IMR-90 (cell line): ENCODE data around the gene UNC93B1. TPM values are rescaled to one million over a fixed set of nuclear protein-coding genes. Genes with fewer than 3 reads are reported as not detected.

Source experiments
- CEBPB ChIP-seq: IDR thresholded peaks from 2 replicates; pipeline ENCODE4 v1.6.1; 2012; ENCODE audit warnings: low read depth, low read length, improper control_type of control experiment
- MXI1 ChIP-seq: IDR thresholded peaks from 2 replicates; pipeline ENCODE4 v1.6.1; 2012; ENCODE audit warnings: low read depth, mild to moderate bottlenecking, low read length, moderate library complexity, borderline replicate concordance
- POLR2A ChIP-seq: IDR thresholded peaks from 2 replicates; pipeline ENCODE4 v1.6.1; 2012; ENCODE audit warnings: mild to moderate bottlenecking, low read depth, low read length
- SMC3 ChIP-seq: fragments of 150-350 bp; IDR thresholded peaks from 2 replicates; pipeline ENCODE4 v1.6.1; 2016; ENCODE audit warnings: low read depth, mild to moderate bottlenecking, antibody characterized with exemption, low read length, moderate library complexity
- polyA plus RNA-seq, 3 experiments: library from polyadenylated mRNA; depleted of rRNA; stranded (reverse); fragments of >200 nt; gene quantifications; 2 replicates each; pipeline ENCODE4 v1.2.3, GENCODE V29; 2012; ENCODE audit warnings: low replicate concordance in 1 of 3
- total RNA-seq: library from RNA; depleted of rRNA; stranded (reverse); fragments of >200 nt; gene quantifications from 2 replicates; pipeline ENCODE4 v1.2.3, GENCODE V29; 2012

Gene UNC93B1
- total and polyA plus RNA-seq, 2 of the 4 experiments (the other 2 are of a cell fraction), result 10.9 to 19.2 TPM

- TF ChIP-seq SMC3 (no peak), MXI1 (peak; percentile 38; the same call in 1 of the 2 replicates), CEBPB (peak; percentile 72), POLR2A (peak; percentile 32)
Measured at GRCh38 chr11:68010090-68011041, 6.5 kb upstream of the UNC93B1 start, which contains the start of gene ALDH3B1 (continued).
